Sigmoid colon (tissue), 7 donors: ENCODE results near the gene GABPB2. TPM values are rescaled to one million over a fixed set of nuclear protein-coding genes. Genes with fewer than 3 reads are reported as not detected.
A peak's percentile ranks its signal among the peaks of the same experiment; 100 is the strongest.

Source experiments
- DNase-seq: peaks from one replicate; pipeline ENCODE4 v3.0.0-alpha.2; 2019
- H3K27ac ChIP-seq, 4 donors: fragments of 200-600 bp; sonication (generic); one replicate each; pipeline ENCODE4 v1.5.1; 2016 to 2019; ENCODE audit warnings: mild to moderate bottlenecking in 1 of 4
- H3K27me3 ChIP-seq, 3 donors: fragments of 200-600 bp; sonication (generic); one replicate each; pipeline ENCODE4 v1.5.1; 2019; ENCODE audit warnings: mild to moderate bottlenecking in 1 of 3
- H3K36me3 ChIP-seq, 4 donors: fragments of 200-600 bp; sonication (generic); one replicate each; pipeline ENCODE4 v1.5.1; 2016 to 2019
- H3K4me1 ChIP-seq, 4 donors: fragments of 200-600 bp; sonication (generic); one replicate each; pipeline ENCODE4 v1.5.1; 2017 to 2019
- H3K4me3 ChIP-seq, 4 donors: fragments of 200-600 bp; sonication (generic); one replicate each; pipeline ENCODE4 v1.5.1; 2017 to 2019; ENCODE audit warnings: mild to moderate bottlenecking in 2 of 4, moderate library complexity in 1 of 4
- H3K9me3 ChIP-seq, 4 donors: fragments of 200-600 bp in 3 of 4; sonication (generic) in 3 of 4; one replicate each; pipeline versions ENCODE4 v1.5.1 to v1.6.1; 2013 to 2019
- EP300 ChIP-seq, 4 donors: sonication (generic); formaldehyde crosslinking; IDR thresholded peaks; one replicate each; pipeline ENCODE4 v1.6.1; 2017; ENCODE audit warnings: antibody characterized with exemption in 4 of 4
- POLR2A ChIP-seq, 2 donors: fragments of 450-650 bp; IDR thresholded peaks; one replicate each; pipeline ENCODE4 v1.6.1; 2016; ENCODE audit warnings: antibody characterized with exemption in 2 of 2, mild to moderate bottlenecking in 2 of 2, moderate library complexity in 2 of 2
- POLR2AphosphoS5 ChIP-seq, 4 donors: sonication (generic); formaldehyde crosslinking; IDR thresholded peaks; one replicate each; pipeline ENCODE4 v1.6.1; 2017; ENCODE audit warnings: antibody characterized with exemption in 4 of 4
- WGBS, 2 donors: extraction: QIAGEN DNeasy Blood & Tissue Kit; methylation state at CpG; one replicate each; pipeline ENCODE4 v1.1.7; 2013; 5-methylcytosine and 5-hydroxymethylcytosine counted together
- intact Hi-C: fragments of 100-400 bp; cut with DNase I; formaldehyde crosslinking; loops from one replicate; pipeline ENCODE4 v1.15.1; 2023
- polyA plus RNA-seq, 3 donors: library from polyadenylated mRNA; stranded (reverse); fragments of 200-250 nt; gene quantifications; one replicate each; pipeline ENCODE4 v1.2.3, GENCODE V29; 2013
- total RNA-seq, 4 donors: library from RNA; depleted of rRNA; stranded (reverse); fragments of >200 nt; gene quantifications; one replicate each; pipeline ENCODE4 v1.1.0, GENCODE V29; 2016
- TF ChIP-seq, protein P1 (sequence below), 4 experiments: fragments of 450-650 bp in 3 of 4; fragments of 200-600 bp in 1 of 4; IDR thresholded peaks; one replicate each; pipeline ENCODE4 v1.5.1; 2016 to 2019; ENCODE audit warnings: antibody characterized with exemption in 4 of 4, mild to moderate bottlenecking in 3 of 4, moderate library complexity in 2 of 4
- donor health status: healthy with polysubstance abuse.
- donor health status: Bipolar disorder and iron deficiency.
- donor health status: healthy.

GABPB2 gene
- total and polyA plus RNA-seq, 7 donors: 3.6 to 27.0 (median 20.6) TPM

GRCh38 chr1:151128800-151129199, 58.2 kb downstream of the GABPB2 start:
- Histone ChIP-seq H3K36me3 (peaks cover 0 to 13% (median 0%) of the 10 kb centered on the region in 4 donors), H3K27ac (no peak overlapping the region), H3K4me3 (no peak overlapping the region), H3K9me3 (no peaks in the 10 kb centered on the region), H3K4me1 (peaks cover 0 to 23% (median 12%) of the 10 kb centered on the region in 4 donors), H3K27me3 (no peaks in the 10 kb centered on the region)
- TF ChIP-seq, protein P1, sequence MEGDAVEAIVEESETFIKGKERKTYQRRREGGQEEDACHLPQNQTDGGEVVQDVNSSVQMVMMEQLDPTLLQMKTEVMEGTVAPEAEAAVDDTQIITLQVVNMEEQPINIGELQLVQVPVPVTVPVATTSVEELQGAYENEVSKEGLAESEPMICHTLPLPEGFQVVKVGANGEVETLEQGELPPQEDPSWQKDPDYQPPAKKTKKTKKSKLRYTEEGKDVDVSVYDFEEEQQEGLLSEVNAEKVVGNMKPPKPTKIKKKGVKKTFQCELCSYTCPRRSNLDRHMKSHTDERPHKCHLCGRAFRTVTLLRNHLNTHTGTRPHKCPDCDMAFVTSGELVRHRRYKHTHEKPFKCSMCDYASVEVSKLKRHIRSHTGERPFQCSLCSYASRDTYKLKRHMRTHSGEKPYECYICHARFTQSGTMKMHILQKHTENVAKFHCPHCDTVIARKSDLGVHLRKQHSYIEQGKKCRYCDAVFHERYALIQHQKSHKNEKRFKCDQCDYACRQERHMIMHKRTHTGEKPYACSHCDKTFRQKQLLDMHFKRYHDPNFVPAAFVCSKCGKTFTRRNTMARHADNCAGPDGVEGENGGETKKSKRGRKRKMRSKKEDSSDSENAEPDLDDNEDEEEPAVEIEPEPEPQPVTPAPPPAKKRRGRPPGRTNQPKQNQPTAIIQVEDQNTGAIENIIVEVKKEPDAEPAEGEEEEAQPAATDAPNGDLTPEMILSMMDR (IDR thresholded peaks at IDR 0.05): no peak
- TF ChIP-seq EP300 (IDR thresholded peaks at IDR 0.05): no peak
- DNase-seq: no peak
- intact Hi-C loops: no loop called here
- 89 to 92% methylated on average over 6 of the region's 6 CpGs for WGBS, 2 donors

DNA sequence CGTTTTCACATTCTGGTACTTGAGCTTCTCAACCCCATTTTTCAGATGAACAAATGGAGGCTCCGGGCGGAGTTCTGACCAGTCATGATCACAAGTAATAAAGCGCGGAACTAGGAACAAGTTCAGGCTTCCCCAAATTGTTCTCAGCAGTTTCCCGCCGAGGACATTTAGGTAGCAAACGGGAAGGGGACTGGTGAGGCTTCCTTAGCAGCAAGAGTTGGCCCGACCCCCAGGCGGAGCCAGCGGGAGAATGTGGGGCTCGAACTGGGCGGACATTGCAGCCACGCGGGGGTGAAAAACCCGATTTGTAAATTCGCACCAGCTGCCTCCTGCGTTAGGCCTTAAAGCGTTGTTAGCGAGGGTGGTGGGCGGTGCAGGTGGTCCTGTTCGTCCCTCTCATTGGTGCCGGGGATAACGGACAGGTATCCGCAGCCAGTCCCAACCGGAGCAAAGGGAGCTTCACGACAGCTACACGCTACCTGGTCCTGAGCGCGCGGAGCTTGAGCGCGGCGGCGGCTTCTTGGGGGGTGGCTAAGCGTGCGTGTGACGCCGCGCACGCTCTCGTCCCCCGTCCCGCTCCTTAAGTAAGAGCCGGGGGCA, 60.5 kb downstream of the GABPB2 start:
- peak overlapping the region; percentile 22 to 51 (median 43) for H3K4me3 ChIP-seq
- 9 to 13% methylated on average over 45 of the region's 45 CpGs for WGBS, 2 donors
- no peaks in the 10 kb centered on the region for H3K9me3 ChIP-seq
- TF ChIP-seq POLR2A (IDR thresholded peaks at IDR 0.05): peak in 1 of 2 donors; percentile 9
- TF ChIP-seq, protein P1 (IDR thresholded peaks at IDR 0.05): no peak
- TF ChIP-seq POLR2AphosphoS5 (IDR thresholded peaks at IDR 0.05): peak; percentile 12 to 72 (median 58)
- TF ChIP-seq EP300 (IDR thresholded peaks at IDR 0.05): no peak
- H3K36me3 ChIP-seq: peaks cover 0 to 6% (median 0%) of the 10 kb centered on the region in 4 donors
- no peaks in the 10 kb centered on the region for H3K27me3 ChIP-seq
- H3K27ac ChIP-seq: peak overlapping the region; percentile 70 to 75 (median 73)
- peaks cover 0 to 23% (median 12%) of the 10 kb centered on the region in 4 donors for H3K4me1 ChIP-seq
- DNase-seq: peak; percentile 97
- intact Hi-C loops: no loop called here

DNA sequence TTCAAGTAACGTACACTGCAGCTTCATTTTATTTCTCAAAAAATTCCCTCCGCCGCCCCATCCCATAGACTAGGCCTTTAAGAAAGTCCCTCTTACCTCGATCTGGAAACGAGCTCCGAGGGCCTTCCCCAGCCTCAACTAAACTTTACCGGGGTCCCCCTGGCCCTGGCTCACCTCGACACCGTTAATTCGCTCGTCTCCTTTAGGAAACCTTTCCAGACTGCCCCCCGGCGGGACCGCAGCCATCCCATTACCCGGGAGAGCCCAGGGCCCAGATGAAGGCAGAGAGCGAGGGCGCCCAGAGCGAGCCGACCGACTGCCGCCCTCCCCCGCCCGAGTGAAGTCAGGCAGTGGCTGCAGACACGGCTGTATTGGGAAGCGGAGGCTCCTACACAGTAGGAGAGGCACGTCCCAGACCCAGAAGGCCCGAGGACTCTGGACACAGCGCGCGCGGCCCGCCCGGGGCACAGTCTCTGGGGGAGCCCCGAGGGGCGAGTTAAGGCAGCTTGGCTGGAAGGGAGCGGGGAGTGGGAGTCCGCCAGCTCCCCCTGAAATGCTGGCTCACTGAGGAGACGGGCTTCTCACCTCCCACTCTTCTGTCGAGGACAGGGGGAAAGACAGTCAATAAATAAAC, 61.3 kb downstream of the GABPB2 start:
- peak; percentile 74 for DNase-seq
- WGBS, 2 donors: 12 to 47% methylated on average over 39 of the region's 39 CpGs
- no peaks in the 10 kb centered on the region for H3K27me3 ChIP-seq
- intact Hi-C loops: no loop called here
- TF ChIP-seq POLR2A (IDR thresholded peaks at IDR 0.05): no peak
- TF ChIP-seq POLR2AphosphoS5 (IDR thresholded peaks at IDR 0.05): peak in 1 of 4 donors; percentile 4
- peak overlapping the region; percentile 70 to 75 (median 73) for H3K27ac ChIP-seq
- H3K36me3 ChIP-seq: peaks cover 0 to 13% (median 0%) of the 10 kb centered on the region in 4 donors
- H3K4me1 ChIP-seq: peaks cover 0 to 23% (median 12%) of the 10 kb centered on the region in 4 donors
- H3K4me3 ChIP-seq: peak overlapping the region; percentile 22 to 51 (median 43)
- no peaks in the 10 kb centered on the region for H3K9me3 ChIP-seq

DNA sequence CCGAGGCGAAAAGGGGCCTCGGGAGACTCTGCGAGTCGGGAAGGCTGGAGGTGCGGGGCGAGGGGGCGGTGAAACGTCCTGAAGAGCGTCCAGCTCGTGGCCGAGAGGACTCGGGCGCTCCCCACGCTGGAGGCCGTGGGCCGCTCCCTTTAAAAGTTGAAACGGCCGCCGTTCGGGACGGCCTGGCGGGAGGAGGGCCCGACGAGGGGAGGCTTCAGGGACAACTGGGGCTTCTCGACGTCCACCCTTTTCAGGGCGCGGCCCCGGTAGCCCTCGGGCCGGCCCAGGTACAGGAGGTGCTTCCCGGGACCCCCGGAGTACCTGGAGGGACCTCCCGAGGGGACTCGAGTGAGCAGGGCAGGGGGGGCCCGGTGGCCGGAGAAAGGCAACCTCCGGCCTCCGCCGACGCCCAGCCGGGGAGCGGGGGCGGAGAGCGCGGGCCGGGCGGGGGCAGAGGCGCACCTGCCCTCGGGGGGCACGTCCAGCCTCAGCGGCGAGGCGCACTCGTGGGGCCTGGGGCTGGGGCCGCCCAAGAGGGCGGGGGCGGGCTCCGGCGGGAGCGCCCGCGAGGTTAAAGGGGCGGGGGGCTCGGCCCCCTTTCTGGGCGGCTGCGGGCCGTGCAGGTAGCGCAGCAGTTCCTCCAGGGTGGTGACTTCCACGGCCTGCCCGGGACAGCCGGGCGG, 61.9 kb downstream of the GABPB2 start:
- DNase-seq: no peak
- Histone ChIP-seq H3K9me3 (no peaks in the 10 kb centered on the region), H3K27me3 (no peaks in the 10 kb centered on the region), H3K36me3 (peaks cover 0 to 14% (median 0%) of the 10 kb centered on the region in 4 donors), H3K4me1 (peaks cover 0 to 23% (median 12%) of the 10 kb centered on the region in 4 donors), H3K27ac (peak overlapping the region; percentile 70 to 75 (median 73)), H3K4me3 (peak overlapping the region; percentile 22 to 51 (median 43))
- TF ChIP-seq POLR2A (IDR thresholded peaks at IDR 0.05): no peak
- TF ChIP-seq POLR2AphosphoS5 (IDR thresholded peaks at IDR 0.05): no peak
- TF ChIP-seq, protein P1 (IDR thresholded peaks at IDR 0.05): no peak
- intact Hi-C loops: no loop called here
- WGBS, 2 donors: 26 to 68% methylated on average over 74 of the region's 74 CpGs
